NT2/D1 (cell line): ENCODE measurements around the gene RAB9A.

ENCODE experiments used
- SUZ12 ChIP-seq: IDR thresholded peaks from 2 replicates; pipeline ENCODE4 v1.6.1; 2011; ENCODE audit not compliant: insufficient read length, insufficient read depth; ENCODE audit errors: extremely low read depth
- YY1 ChIP-seq: IDR thresholded peaks from 2 replicates; pipeline ENCODE4 v1.6.1; 2011; ENCODE audit not compliant: insufficient read length, insufficient read depth
- ZNF274 ChIP-seq: IDR thresholded peaks from 2 replicates; pipeline ENCODE4 v1.6.1; 2011; ENCODE audit warnings: mild to moderate bottlenecking, low read depth, low read length

DNA sequence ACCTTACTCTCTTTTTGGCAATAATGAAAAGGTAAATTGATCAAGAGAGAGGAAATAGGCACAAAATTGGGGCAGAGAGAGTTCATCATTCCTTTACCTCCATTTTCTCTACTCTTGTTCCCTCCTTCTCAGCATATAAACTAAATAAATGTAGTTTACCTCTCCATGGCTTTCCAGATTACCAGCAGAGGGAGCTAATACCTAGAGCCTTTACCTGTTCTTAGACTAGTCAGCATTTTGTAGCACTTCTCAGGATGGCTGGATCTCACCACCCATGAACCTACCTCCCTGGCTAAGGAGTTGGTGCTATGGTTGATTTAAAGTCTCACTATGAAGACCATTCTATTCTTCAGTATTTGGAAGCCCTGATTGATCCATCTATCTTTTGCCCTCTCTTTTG, 61.3 kb downstream of the RAB9A start:
- TF ChIP-seq YY1 (no peak), ZNF274 (no peak), SUZ12 (no peak)
